Activated B cell treated with CpG ODN at 0.5 μM for 24 hours (primary cell): ENCODE results near the gene DNAJC19. TPM values are rescaled to one million over a fixed set of nuclear protein-coding genes. Genes with fewer than 3 reads are reported as not detected.

Experiments used
- ATAC-seq: fragments of 200-7000 bp; cut with Tn5 transposase; one replicate; pipeline ENCODE4 v1.10.0; 2021; ENCODE audit warnings: low read depth, mild to moderate bottlenecking, moderate library complexity
- CTCF ChIA-PET: fragments of 350-600 bp; sonication (Branson Sonifier 250); formaldehyde crosslinking; loops from one replicate; lab custom pipeline; 2021; ENCODE audit warnings: antibody characterized with exemption; lab: Charles Lee
- POLR2A ChIA-PET: fragments of 350-600 bp; sonication (Branson Sonifier 250); formaldehyde crosslinking; loops from one replicate; lab custom pipeline; 2021; ENCODE audit warnings: antibody characterized with exemption; lab: Charles Lee
- DNase-seq: peaks from one replicate; pipeline ENCODE4 v3.0.0; 2022
- H3K27ac Mint-ChIP-seq: one replicate; pipeline ENCODE4 v1.8.0; 2020; ENCODE audit warnings: mixed read lengths
- H3K27me3 Mint-ChIP-seq: one replicate; pipeline ENCODE4 v1.8.0; 2021; ENCODE audit warnings: mixed read lengths
- H3K36me3 Mint-ChIP-seq: one replicate; pipeline ENCODE4 v1.8.0; 2021; ENCODE audit warnings: low read depth, mixed read lengths
- H3K4me1 Mint-ChIP-seq: one replicate; pipeline ENCODE4 v1.8.0; 2021; ENCODE audit warnings: mixed read lengths
- H3K4me3 Mint-ChIP-seq: one replicate; pipeline ENCODE4 v1.8.0; 2020; ENCODE audit warnings: mild to moderate bottlenecking, mixed read lengths
- H3K9me3 Mint-ChIP-seq: one replicate; pipeline ENCODE4 v1.8.0; 2020; ENCODE audit warnings: mixed read lengths
- CTCF ChIP-seq: fragments of 200-600 bp; IDR thresholded peaks from one replicate; pipeline ENCODE4 v1.8.0; 2022; ENCODE audit warnings: antibody characterized with exemption, mild to moderate bottlenecking
- intact Hi-C: fragments of 100-400 bp; cut with micrococcal nuclease; formaldehyde crosslinking; loops from one replicate; pipeline ENCODE4 v1.15.1; 2024
- total RNA-seq: library from RNA; stranded (reverse); gene quantifications from 2 replicates; pipeline ENCODE4 v1.2.3, GENCODE V29; 2022

The DNAJC19 gene
- total RNA-seq, 1 donor from 2014 or later: 40.3 TPM

- ATAC-seq (no peak), DNase-seq (no peak)
- Mint-ChIP-seq H3K27me3 (no peaks in the 10 kb centered on the region), H3K9me3 (no peaks in the 10 kb centered on the region), H3K27ac (no peak overlapping the region), H3K4me3 (no peak overlapping the region), H3K4me1 (no peaks in the 10 kb centered on the region), H3K36me3 (peaks cover 68% of the 10 kb centered on the region)
- intact Hi-C loops: no loop called here
- POLR2A ChIA-PET: no interaction called here
- CTCF ChIA-PET: no interaction called here
- TF ChIP-seq CTCF: no peak
These were observed 48.7 kb downstream of the DNAJC19 start for GRCh38 chr3:180940826-180941225.

GRCh38 chr3:180934638-180935037, 54.9 kb downstream of the DNAJC19 start:
- peaks cover 23% of the 10 kb centered on the region for H3K4me1 Mint-ChIP-seq
- DNase-seq (no peak), ATAC-seq (no peak)
- TF ChIP-seq CTCF: no peak
- H3K9me3 Mint-ChIP-seq: no peaks in the 10 kb centered on the region
- peaks cover 54% of the 10 kb centered on the region for H3K36me3 Mint-ChIP-seq
- CTCF ChIA-PET: no interaction called here
- H3K27me3 Mint-ChIP-seq: no peaks in the 10 kb centered on the region
- intact Hi-C loops: no loop called here
- no peak overlapping the region for H3K27ac Mint-ChIP-seq
- POLR2A ChIA-PET: no interaction called here
- no peak overlapping the region for H3K4me3 Mint-ChIP-seq

Other genes with a start within 250 kb of the DNAJC19 start
- 130 TPM in 2 replicates for gene FXR1, start 77.1 kb downstream of the DNAJC19 start, total RNA-seq